Vagina (tissue), 2 donors: ENCODE data around the gene ARHGAP21.

Experiments used
- POLR2A ChIP-seq, 2 donors: fragments of 450-650 bp; IDR thresholded peaks; one replicate each; pipeline ENCODE4 v1.6.1; 2017; ENCODE audit warnings: antibody characterized with exemption in 2 of 2, mild to moderate bottlenecking in 2 of 2, moderate library complexity in 2 of 2
- POLR2AphosphoS5 ChIP-seq, 2 donors: sonication (generic); formaldehyde crosslinking; IDR thresholded peaks; one replicate each; pipeline ENCODE4 v1.9.0; 2017; ENCODE audit warnings: antibody characterized with exemption in 2 of 2, mild to moderate bottlenecking in 2 of 2, low read depth in 1 of 2; ENCODE audit not compliant: insufficient read depth in 1 of 2
- TF ChIP-seq, protein P1 (sequence below), 3 experiments: fragments of 450-650 bp in 2 of 3; fragments of 200-600 bp in 1 of 3; sonication (generic) in 1 of 3; IDR thresholded peaks; one replicate each; pipeline ENCODE4 v1.5.1; 2017 to 2019; ENCODE audit warnings: antibody characterized with exemption in 3 of 3, mild to moderate bottlenecking in 2 of 3, moderate library complexity in 2 of 3

DNA sequence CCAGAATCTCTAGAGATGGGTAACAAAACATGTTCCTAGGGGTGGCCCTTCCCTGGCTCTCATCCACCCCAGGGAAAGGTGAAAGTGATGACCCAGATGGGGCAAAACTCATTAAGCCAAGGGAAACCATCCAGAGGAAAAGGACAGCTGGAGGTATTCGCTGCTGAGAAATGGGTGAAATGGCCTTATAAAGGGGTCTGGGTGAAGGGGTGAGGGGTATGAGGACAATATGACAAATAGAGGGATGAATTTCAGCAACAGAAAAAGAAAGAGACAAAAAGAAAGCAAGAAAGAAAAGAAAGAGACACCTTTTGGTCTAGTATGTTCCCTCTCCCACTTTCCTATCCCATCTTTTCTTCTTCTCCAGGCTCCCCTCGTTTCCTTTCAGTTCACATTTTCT, 26.6 kb downstream of the ARHGAP21 start:
- TF ChIP-seq, protein P1, sequence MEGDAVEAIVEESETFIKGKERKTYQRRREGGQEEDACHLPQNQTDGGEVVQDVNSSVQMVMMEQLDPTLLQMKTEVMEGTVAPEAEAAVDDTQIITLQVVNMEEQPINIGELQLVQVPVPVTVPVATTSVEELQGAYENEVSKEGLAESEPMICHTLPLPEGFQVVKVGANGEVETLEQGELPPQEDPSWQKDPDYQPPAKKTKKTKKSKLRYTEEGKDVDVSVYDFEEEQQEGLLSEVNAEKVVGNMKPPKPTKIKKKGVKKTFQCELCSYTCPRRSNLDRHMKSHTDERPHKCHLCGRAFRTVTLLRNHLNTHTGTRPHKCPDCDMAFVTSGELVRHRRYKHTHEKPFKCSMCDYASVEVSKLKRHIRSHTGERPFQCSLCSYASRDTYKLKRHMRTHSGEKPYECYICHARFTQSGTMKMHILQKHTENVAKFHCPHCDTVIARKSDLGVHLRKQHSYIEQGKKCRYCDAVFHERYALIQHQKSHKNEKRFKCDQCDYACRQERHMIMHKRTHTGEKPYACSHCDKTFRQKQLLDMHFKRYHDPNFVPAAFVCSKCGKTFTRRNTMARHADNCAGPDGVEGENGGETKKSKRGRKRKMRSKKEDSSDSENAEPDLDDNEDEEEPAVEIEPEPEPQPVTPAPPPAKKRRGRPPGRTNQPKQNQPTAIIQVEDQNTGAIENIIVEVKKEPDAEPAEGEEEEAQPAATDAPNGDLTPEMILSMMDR (IDR thresholded peaks at IDR 0.05), result no peak
- TF ChIP-seq POLR2AphosphoS5 (IDR thresholded peaks at IDR 0.05; ENCODE audit: insufficient read depth in 1 of 2, low read depth in 1 of 2) (no peak), POLR2A (IDR thresholded peaks at IDR 0.05) (no peak)
